GM19035 (cell line): Measurements from ENCODE around the gene METTL17.
"Not testable (repeated sequence)": the region's sequence is repeated elsewhere in the genome, so short reads cannot be mapped to it uniquely, and the experiment has no call there.

Experiments
- ATAC-seq: cut with Tn5 transposase; IDR thresholded peaks from one replicate; pipeline ENCODE4 v1.9.1; 2021; ENCODE audit not compliant: unreplicated experiment

The METTL17 gene

GRCh38 chr14:20989471-20989786 lies 351 bp upstream of the METTL17 start:
- no peak for ATAC-seq

DNA sequence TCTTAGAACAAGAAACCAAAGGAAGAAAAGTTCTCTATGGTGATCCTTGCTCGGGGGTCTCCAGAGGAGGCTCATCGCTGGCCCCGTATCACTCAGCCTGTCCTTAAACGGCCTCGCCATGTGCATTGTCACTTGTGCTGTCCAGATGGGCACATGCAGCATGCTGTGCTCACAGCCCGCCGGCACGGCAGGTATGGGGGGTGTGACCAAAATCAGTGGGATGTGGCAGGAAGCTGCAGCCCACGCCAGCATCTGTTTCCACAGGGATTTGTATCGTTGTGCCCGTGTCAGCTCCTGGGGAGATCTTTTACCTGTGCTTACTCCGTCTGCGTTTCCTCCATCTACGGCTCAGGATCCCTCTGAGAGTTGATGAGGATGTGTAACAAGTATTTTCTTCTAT lies 6.7 kb downstream of the METTL17 start:
- ATAC-seq: no peak

- no peak for ATAC-seq
Observed at GRCh38 chr14:20997115-20997514, 7.3 kb downstream of the METTL17 start.

DNA sequence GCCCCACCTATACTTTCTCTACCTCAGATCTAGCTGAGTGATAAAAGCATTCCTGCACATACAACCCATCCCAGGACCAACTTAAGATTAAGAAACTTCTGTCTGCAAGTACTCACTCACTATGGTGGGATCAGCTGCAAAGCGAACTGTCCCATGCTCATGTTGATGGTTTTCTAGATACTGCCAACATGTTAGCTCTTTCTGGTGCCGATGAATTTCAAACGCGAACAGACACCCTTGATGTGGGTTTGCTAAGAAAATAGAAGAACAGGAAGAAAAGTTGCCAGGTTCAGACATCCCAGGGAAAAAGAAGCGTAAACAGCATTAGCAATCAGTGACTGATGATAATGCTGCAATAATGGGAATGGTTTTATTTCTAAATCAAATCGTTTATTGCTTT lies 7.8 kb downstream of the METTL17 start:
- no peak for ATAC-seq

GRCh38 chr14:20998139-20998538 lies 8.4 kb downstream of the METTL17 start:
- ATAC-seq: no peak

DNA sequence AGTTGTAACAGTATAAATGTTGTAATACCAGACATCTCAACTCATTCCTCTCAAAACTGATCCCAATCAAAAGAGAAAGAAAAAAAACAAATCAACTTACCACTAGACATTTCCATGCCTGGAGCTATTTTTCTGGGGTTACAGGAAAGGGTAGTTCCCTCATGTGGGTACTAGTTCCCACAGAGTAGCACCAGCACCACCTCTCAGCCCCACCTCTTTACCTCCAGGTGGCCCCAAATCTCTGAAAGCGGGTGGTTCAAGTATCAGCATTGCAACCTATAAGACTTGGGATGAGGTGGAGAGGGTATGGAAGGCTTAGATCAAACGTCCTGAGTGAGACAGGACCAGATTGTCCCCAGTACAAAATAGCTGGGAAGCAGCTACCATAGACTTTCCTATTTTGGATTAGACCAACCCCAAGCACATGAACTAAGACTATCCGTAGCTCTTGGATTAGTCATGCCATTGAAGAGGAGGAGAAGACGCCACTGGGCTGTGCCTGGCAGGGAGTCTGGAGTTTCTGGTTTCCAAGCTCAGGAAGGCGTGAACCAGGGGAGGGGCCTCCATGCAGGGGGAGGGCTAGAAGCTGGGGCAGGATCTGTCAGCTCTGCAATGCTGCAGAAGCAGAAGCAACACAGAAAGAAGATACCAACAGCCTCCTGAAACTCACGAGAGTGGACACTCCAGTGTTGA lies 9.0 kb downstream of the METTL17 start, which contains the start of gene SLC39A2:
SLC39A2 (plus strand) TSS at position 620 of the 693 bp plus-strand sequence. CDS start 154 bp downstream, outside the sequence.
- ATAC-seq: no peak

DNA sequence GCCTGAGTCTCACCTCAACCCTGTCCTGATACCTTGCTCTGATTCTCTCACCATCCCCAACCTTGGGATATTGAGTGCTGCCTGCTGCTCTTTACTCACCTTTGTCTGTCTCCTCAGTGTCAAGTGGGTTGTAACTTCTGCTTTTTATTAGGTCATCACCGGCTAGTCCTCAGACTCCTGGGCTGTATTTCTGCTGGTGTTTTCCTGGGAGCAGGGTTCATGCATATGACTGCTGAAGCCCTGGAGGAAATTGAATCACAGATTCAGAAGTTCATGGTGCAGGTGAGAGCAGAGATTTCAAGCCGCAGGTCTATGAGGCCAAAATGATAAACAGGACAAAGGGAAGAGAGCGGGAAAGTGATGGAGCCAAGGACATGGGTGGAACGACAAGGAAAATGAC lies 9.8 kb downstream of the METTL17 start:
- ATAC-seq: no peak

GRCh38 chr14:21001218-21001617 lies 11.4 kb downstream of the METTL17 start:
- ATAC-seq: no peak

DNA sequence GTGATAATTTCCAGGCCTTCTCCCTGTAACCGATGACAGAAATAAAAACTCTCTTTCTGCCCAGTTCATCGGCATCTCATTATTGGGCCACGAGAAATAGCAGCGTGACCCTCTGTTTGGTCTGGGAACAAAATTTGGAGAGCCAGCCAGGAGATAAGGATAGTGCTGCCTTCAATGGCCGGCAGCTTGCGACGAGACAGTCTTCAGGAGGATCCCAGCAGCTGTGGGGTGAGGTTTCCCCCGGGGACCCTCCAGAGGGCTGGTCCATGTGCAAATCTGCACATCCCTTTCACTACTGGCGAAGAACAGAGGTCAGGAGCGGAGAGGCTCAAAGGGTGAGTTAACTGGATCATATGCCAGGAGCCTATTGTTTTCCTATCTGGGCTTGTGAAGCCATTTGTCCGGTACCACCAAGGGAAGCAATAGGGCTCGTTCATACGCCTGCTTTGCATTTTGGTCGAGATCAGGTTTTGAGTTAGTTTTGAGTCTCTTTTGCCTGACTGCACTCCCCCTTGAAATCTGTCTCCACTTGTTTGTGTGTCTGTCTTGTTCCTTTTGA lies 14.1 kb downstream of the METTL17 start:
- ATAC-seq: no peak

GRCh38 chr14:21009721-21010120 lies 19.9 kb downstream of the METTL17 start:
- ATAC-seq: not testable (repeated sequence)

GRCh38 chr14:21011136-21011535 lies 21.4 kb downstream of the METTL17 start:
- no peak for ATAC-seq

GRCh38 chr14:21014761-21015190 lies 25.0 kb downstream of the METTL17 start:
- no peak for ATAC-seq

GRCh38 chr14:21015312-21015711 lies 25.5 kb downstream of the METTL17 start:
- ATAC-seq: no peak

GRCh38 chr14:21016413-21017190 lies 26.8 kb downstream of the METTL17 start:
- no peak for ATAC-seq

DNA sequence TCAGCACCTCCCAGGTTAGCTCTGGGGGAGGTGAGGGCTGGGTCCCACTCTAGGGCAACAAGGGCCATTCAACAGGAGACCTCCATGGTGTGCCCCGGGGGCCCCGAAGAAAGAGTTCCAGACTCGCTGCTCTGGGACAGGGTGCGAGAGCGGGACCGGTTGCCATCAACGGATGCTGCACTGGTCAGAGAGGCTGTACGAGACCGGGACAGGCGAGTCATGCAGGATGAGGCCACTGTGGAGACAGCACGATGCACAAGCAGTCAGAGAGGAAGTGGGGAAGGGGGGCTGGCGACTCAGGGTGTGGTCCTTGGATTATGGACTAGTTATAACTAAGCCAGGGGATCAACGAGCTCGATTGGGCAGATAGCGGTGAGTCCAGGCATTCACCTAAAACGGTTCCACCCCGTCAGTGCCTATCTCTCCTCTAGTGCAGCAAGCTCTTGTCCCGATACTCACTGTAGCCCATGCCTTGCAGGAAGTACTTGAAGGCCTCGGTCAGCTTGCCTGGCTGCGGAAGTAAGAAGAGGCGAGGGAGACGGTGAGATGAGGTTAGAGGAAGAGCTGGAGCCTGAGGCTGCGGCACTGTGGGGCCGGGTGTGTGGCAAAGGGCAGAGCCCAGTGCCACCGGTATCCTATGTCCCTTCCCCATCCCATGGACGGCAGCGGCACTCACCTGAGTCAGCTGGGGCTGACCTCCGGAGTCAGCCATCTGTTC lies 27.9 kb downstream of the METTL17 start:
- ATAC-seq: no peak

DNA sequence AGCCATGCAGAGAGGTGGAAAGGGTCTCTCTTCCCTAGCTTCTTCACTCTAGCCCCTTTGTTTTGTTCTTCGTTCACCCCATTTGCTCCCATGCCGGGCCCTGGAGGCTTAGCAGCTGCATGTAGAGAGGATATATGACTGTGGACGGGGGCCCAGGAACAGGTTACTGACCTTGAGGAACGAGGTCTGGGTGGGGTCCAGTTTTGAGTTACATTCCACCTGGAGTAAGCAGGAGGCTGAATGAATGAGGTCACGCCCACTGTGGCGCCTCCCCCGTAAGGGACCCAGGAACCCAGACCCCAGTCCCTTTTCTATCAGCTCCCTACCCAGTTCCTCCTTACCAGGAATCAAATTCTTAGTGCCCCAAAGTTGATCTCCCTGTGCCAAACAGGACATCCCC lies 28.5 kb downstream of the METTL17 start:
- no peak for ATAC-seq

- no peak for ATAC-seq
Observed at GRCh38 chr14:21018781-21019180, 29.0 kb downstream of the METTL17 start.

DNA sequence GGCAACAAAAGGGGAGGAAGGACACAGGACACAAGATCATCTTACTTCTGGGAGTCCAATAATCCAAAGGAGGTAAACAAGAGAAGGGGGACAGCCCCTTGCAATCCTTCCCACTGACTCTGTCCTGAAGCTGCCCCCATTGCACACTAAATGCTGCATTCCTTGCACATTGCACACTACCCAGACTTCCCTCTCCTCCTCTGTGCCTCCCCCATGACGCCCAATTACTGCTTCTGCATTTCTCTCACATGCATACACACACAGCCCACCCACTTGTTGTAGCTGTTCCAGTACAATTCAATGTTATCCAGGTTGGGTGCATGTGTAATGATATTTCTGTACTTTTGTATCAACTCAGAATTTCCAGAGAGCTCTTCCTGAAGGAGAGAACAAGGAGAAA lies 29.6 kb downstream of the METTL17 start:
- no peak for ATAC-seq

DNA sequence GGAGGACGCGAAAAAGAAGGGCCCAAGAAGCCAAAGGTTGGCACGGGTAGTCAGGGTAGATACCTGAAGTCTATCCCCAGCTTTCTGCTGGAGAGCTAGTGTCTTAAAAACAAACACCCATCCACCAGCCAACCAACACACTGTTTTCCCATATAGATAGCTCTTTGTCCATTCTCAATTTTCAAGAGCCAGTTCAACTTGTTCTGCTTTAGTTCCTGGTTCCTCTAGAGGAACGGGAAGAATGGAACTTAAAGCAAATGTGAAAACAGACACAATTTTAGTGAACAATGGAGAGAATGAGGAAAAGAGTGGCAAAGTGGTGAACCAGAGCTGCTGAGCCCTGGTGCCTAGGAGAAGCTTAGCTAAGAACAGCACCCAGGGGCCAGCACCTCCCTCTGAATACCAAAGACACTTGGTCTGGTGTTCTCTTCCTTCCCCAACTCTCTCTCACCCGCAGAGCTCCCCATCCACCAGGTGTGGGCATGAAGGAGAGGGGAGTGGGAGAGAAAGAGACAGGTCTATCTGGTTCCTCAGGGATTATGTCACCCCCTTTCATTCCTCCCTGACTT lies 31.3 kb downstream of the METTL17 start:
- ATAC-seq: no peak

DNA sequence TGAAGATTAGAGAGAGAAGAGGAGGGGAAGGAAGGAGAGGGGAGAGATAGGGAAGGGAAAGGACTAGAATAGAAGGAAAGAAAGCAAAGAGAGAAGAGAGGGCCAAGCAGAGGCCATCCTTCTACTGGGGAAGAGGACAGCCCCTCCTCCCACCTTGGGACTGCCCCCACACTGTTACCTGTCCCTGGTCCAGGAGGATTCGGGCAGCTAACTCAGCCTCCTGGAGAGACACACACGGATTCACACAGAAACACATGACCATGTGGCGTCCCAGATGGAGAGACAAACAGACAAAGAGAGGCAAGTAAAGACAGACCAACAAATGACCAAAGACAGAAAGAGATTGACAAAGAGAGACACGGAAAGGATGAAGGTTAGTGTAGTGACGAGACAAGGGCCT lies 32.9 kb downstream of the METTL17 start:
- no peak for ATAC-seq

DNA sequence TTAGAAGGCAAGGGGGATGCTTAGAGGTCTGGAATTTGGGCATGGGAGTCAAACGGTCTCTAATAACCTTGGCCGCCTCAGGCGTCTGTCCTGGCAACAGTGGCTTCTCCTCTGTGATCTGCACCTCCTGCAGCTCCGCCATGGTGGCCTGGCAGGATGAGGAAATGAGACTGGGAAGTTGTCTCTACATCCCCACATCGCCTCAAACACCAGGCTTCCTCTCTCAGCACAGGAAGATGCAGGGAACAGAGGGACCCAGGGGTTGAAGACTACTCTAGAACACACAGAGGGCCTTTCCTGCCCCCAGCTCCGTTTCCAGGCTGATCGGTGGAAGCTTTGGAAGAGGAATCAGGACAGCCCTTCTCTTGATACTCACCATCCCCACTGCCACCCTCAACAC lies 33.4 kb downstream of the METTL17 start:
- ATAC-seq: no peak
